ENCODE data around the gene SORD. TPM values are rescaled to one million over a fixed set of nuclear protein-coding genes. Genes with fewer than 3 reads are reported as not detected.

The SORD gene
- total RNA-seq, 1 donor, result 17.7 TPM

GRCh38 chr15:45114076-45114750 is 91.2 kb downstream of the SORD start, which contains the start of the genes DUOX2 and DUOXA2:
TSS of gene DUOX2 (minus strand) at chr15:45114172. CDS start at chr15:45113411, 761 bp downstream.
TSS of gene DUOXA2 (plus strand) at chr15:45114326. CDS start at chr15:45114606, 280 bp downstream.
- TF ChIP-seq, protein P1, sequence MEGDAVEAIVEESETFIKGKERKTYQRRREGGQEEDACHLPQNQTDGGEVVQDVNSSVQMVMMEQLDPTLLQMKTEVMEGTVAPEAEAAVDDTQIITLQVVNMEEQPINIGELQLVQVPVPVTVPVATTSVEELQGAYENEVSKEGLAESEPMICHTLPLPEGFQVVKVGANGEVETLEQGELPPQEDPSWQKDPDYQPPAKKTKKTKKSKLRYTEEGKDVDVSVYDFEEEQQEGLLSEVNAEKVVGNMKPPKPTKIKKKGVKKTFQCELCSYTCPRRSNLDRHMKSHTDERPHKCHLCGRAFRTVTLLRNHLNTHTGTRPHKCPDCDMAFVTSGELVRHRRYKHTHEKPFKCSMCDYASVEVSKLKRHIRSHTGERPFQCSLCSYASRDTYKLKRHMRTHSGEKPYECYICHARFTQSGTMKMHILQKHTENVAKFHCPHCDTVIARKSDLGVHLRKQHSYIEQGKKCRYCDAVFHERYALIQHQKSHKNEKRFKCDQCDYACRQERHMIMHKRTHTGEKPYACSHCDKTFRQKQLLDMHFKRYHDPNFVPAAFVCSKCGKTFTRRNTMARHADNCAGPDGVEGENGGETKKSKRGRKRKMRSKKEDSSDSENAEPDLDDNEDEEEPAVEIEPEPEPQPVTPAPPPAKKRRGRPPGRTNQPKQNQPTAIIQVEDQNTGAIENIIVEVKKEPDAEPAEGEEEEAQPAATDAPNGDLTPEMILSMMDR (IDR thresholded peaks at IDR 0.05; ENCODE audit: insufficient read depth, low read depth, low read length), result no peak
- DNase-seq (ENCODE audit: low read depth), result no peak

DNA sequence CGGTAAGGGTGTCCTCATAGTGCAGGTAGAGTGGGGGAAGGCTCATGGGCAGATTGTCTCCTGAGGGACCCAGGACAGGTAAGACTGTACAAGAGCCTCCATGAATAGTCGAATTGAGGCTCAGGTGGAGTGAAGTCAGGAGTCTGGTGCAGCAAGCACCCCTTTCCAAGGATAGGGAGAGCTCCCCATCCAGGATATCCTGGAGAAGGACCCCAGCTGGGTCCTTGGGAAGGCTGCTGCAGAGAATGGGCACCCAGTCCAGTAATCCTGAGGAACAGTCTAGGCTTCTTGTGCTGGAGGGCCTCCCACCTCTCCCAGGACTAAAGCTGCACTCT is 91.7 kb downstream of the SORD start:
- TF ChIP-seq, protein P1 (IDR thresholded peaks at IDR 0.05; ENCODE audit: insufficient read depth, low read depth, low read length), result no peak
- H3K4me3 ChIP-seq (ENCODE audit: low read depth, low read length), result no peak overlapping the region
- DNase-seq (ENCODE audit: low read depth), result no peak

More at GRCh38 chr15:45114076-45114750, 91.2 kb downstream of the SORD start, which contains the start of the genes DUOX2 and DUOXA2:
- H3K4me3 ChIP-seq (ENCODE audit: low read depth, low read length), result no peak within 1 kb of the TSS

DNA sequence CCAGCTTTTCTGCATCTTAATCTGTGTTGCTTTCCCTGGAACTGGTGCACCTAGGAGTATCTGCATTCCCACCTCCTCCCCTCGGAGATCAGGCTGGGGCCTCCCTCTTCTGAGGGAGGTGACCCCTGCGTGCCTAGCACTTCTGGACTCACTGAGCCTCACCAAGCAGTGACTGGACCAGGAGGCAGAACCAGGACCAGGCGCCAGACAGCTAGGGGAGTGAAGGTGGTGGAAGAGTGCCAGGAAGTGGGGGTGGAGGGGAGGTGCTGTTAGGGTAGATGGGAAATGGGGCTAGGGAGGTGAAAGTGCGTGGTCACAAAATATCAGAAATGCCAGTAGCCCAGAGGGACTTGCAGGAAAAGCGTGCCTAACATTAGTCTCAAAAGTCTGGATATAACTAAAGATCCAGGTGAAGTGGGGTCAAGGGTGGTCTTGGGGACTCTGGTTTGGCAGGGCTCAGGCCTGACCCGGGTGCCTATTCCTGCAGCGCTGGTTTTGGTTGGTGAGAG is 92.4 kb downstream of the SORD start:
- H3K4me3 ChIP-seq (ENCODE audit: low read depth, low read length), result no peak overlapping the region
- no peak for DNase-seq (ENCODE audit: low read depth)
- TF ChIP-seq, protein P1 (IDR thresholded peaks at IDR 0.05; ENCODE audit: insufficient read depth, low read depth, low read length), result no peak

GRCh38 chr15:45116006-45116481 is 93.0 kb downstream of the SORD start:
- DNase-seq (ENCODE audit: low read depth), result no peak
- TF ChIP-seq, protein P1 (IDR thresholded peaks at IDR 0.05; ENCODE audit: insufficient read depth, low read depth, low read length), result no peak
- H3K4me3 ChIP-seq (ENCODE audit: low read depth, low read length), result no peak overlapping the region

DNA sequence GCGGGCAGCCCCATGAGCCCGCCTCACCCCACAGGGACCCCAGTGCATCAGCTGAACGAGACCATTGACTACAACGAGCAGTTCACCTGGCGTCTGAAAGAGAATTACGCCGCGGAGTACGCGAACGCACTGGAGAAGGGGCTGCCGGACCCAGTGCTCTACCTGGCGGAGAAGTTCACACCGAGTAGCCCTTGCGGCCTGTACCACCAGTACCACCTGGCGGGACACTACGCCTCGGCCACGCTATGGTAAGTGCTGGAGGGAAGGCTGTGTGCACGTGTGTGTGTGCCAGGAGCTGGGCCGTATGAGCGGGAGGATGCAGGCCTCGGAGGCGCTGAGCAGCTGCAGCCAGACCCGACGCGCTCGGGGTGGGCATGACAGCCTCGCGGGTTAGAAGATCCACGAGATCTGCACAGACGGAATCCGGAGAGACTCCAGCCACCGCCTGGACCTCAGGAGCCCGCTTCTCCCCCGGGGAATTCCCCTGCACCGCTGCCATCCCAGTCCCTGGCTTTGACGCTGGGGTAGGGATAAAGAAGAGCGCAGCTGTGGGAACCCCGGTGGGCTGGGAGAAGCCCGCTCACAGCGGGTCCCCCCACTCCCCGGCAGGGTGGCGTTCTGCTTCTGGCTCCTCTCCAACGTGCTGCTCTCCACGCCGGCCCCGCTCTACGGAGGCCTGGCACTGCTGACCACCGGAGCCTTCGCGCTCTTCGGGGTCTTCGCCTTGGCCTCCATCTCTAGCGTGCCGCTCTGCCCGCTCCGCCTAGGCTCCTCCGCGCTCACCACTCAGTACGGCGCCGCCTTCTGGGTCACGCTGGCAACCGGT is 93.7 kb downstream of the SORD start:
- H3K4me3 ChIP-seq (ENCODE audit: low read depth, low read length), result no peak overlapping the region
- DNase-seq (ENCODE audit: low read depth), result no peak
- TF ChIP-seq, protein P1 (IDR thresholded peaks at IDR 0.05; ENCODE audit: insufficient read depth, low read depth, low read length), result no peak

GRCh38 chr15:45117308-45118130 is 94.5 kb downstream of the SORD start:
- no peak for DNase-seq (ENCODE audit: low read depth)
- H3K4me3 ChIP-seq (ENCODE audit: low read depth, low read length), result no peak overlapping the region
- TF ChIP-seq, protein P1 (IDR thresholded peaks at IDR 0.05; ENCODE audit: insufficient read depth, low read depth, low read length), result no peak
